Activated CD8-positive, alpha-beta memory T cell treated with anti-CD3 and anti-CD28 coated beads, Interleukin-2, amount 10 ng/mL, durations not matched to agents 7 days and 5 days (primary cell): ENCODE data around the gene SBK2. TPM values are rescaled to one million over a fixed set of nuclear protein-coding genes. Genes with fewer than 3 reads are reported as not detected.

ENCODE experiments used
- ATAC-seq: fragments of 150-1000 bp; cut with Tn5 transposase; one replicate; pipeline ENCODE4 v1.10.0; 2021; ENCODE audit warnings: moderate library complexity
- CTCF ChIA-PET: fragments of 350-600 bp; sonication (Branson Sonifier 250); formaldehyde crosslinking; loops from one replicate; lab custom pipeline; 2021; ENCODE audit warnings: antibody characterized with exemption; lab: Charles Lee
- DNase-seq: peaks from one replicate; pipeline ENCODE4 v3.0.0-alpha.2; 2020
- H3K27ac Mint-ChIP-seq: one replicate; pipeline ENCODE4 v1.8.0; 2021; ENCODE audit warnings: mild to moderate bottlenecking, mixed read lengths
- H3K27me3 Mint-ChIP-seq: one replicate; pipeline ENCODE4 v1.8.0; 2021; ENCODE audit warnings: mixed read lengths
- H3K36me3 Mint-ChIP-seq: one replicate; pipeline ENCODE4 v1.8.0; 2021; ENCODE audit warnings: mild to moderate bottlenecking, mixed read lengths
- H3K4me1 Mint-ChIP-seq: one replicate; pipeline ENCODE4 v1.8.0; 2021; ENCODE audit warnings: mixed read lengths
- H3K4me3 Mint-ChIP-seq: one replicate; pipeline ENCODE4 v1.8.0; 2021; ENCODE audit warnings: mild to moderate bottlenecking, moderate library complexity, mixed read lengths
- H3K9me3 Mint-ChIP-seq: one replicate; pipeline ENCODE4 v1.8.0; 2022; ENCODE audit warnings: low read depth, mixed read lengths
- total RNA-seq, 2 experiments: library from RNA; stranded (reverse); gene quantifications; one replicate each; pipeline ENCODE4 v1.2.3, GENCODE V29; 2021

Gene SBK2
- total RNA-seq, 2 experiments from 2014 or later = not detected

- CTCF ChIA-PET = interaction anchor here (1.5 to 5.2 kb wide), 2 partner anchors 15 to 22 kb away, joined by 6 to 27 read pairs; no protein-coding TSS in a partner anchor
- H3K9me3 Mint-ChIP-seq = no peaks in the 10 kb centered on the region
- H3K4me1 Mint-ChIP-seq = peaks cover 28% of the 10 kb centered on the region
- peaks cover 2% of the 10 kb centered on the region for H3K36me3 Mint-ChIP-seq
- no peak overlapping the region for H3K4me3 Mint-ChIP-seq
- ATAC-seq (no peak), DNase-seq (no peak)
- H3K27me3 Mint-ChIP-seq = no peaks in the 10 kb centered on the region
- no peak overlapping the region for H3K27ac Mint-ChIP-seq
These were observed 54.6 kb downstream of the SBK2 start for GRCh38 chr19:55482156-55482961.

- no peak for ATAC-seq
- Mint-ChIP-seq H3K9me3 (no peaks in the 10 kb centered on the region), H3K4me1 (peaks cover 31% of the 10 kb centered on the region), H3K27me3 (no peaks in the 10 kb centered on the region), H3K36me3 (peaks cover 2% of the 10 kb centered on the region), H3K27ac (no peak overlapping the region), H3K4me3 (no peak overlapping the region)
- DNase-seq = no peak
- CTCF ChIA-PET = no interaction called here
These were observed 55.2 kb downstream of the SBK2 start for GRCh38 chr19:55481794-55482155.

GRCh38 chr19:55481148-55481793 is 55.7 kb downstream of the SBK2 start:
- no peaks in the 10 kb centered on the region for H3K9me3 Mint-ChIP-seq
- H3K36me3 Mint-ChIP-seq = peaks cover 2% of the 10 kb centered on the region
- DNase-seq (no peak), ATAC-seq (no peak)
- H3K27me3 Mint-ChIP-seq = no peaks in the 10 kb centered on the region
- no peak overlapping the region for H3K27ac Mint-ChIP-seq
- CTCF ChIA-PET = no interaction called here
- no peak overlapping the region for H3K4me3 Mint-ChIP-seq
- H3K4me1 Mint-ChIP-seq = peaks cover 31% of the 10 kb centered on the region

- DNase-seq (no peak), ATAC-seq (no peak)
- Mint-ChIP-seq H3K4me1 (peaks cover 35% of the 10 kb centered on the region), H3K27ac (no peak overlapping the region), H3K36me3 (peaks cover 2% of the 10 kb centered on the region), H3K4me3 (no peak overlapping the region), H3K9me3 (no peaks in the 10 kb centered on the region), H3K27me3 (no peaks in the 10 kb centered on the region)
- CTCF ChIA-PET = interaction anchor here (1.7 to 7.5 kb wide), 2 partner anchors 12 to 25 kb away, joined by 5 to 47 read pairs; no protein-coding TSS in a partner anchor
These were observed 57.3 kb downstream of the SBK2 start for GRCh38 chr19:55479451-55480230.

GRCh38 chr19:55479045-55479444 is 57.9 kb downstream of the SBK2 start:
- ATAC-seq (no peak), DNase-seq (no peak)
- H3K4me1 Mint-ChIP-seq = peaks cover 34% of the 10 kb centered on the region
- peak overlapping the region; percentile 29 for H3K4me3 Mint-ChIP-seq
- H3K27me3 Mint-ChIP-seq = no peaks in the 10 kb centered on the region
- H3K27ac Mint-ChIP-seq = no peak overlapping the region
- peaks cover 2% of the 10 kb centered on the region for H3K36me3 Mint-ChIP-seq
- CTCF ChIA-PET = interaction anchor here (1.7 to 7.5 kb wide), 2 partner anchors 11 to 25 kb away, joined by 5 to 47 read pairs; no protein-coding TSS in a partner anchor
- H3K9me3 Mint-ChIP-seq = no peaks in the 10 kb centered on the region

Other genes starting within 250 kb of the SBK2 start
- gene TMEM150B, start 211.8 kb downstream of the SBK2 start, total RNA-seq = 1 to 10 TPM; 1.2 to 2.4 TPM
- gene KMT5C, start 197.3 kb downstream of the SBK2 start, total RNA-seq = 10 to 100 TPM; 26.4 to 35.3 TPM
- 1 to 10 TPM in 1 of 2 experiments, under 1 TPM in 1; 0.19 to 2.0 TPM for gene COX6B2, start 182.4 kb downstream of the SBK2 start, total RNA-seq
- not detected for gene GARIN5B, start 173.9 kb downstream of the SBK2 start, total RNA-seq
- gene IL11, start 166.7 kb downstream of the SBK2 start, total RNA-seq = under 1 TPM; 0.50 to 0.68 TPM
- not detected for gene TMEM190, start 160.3 kb downstream of the SBK2 start, total RNA-seq
- gene TMEM238, start 152.8 kb downstream of the SBK2 start, total RNA-seq = 10 to 100 TPM; 14.1 to 23.0 TPM
- 1,000 to 10,000 TPM; 2,244 to 2,759 TPM for gene RPL28, start 151.2 kb downstream of the SBK2 start, total RNA-seq
- 100 to 1,000 TPM; 311 to 421 TPM for gene UBE2S, start 129.3 kb downstream of the SBK2 start, total RNA-seq
- not detected for gene SHISA7, start 93.8 kb downstream of the SBK2 start, total RNA-seq
- gene ISOC2, start 75.5 kb downstream of the SBK2 start, total RNA-seq = 10 to 100 TPM; 28.2 to 35.7 TPM
- not detected for gene C19orf85, start 72.4 kb downstream of the SBK2 start, total RNA-seq
- gene ZNF628, start 60.5 kb downstream of the SBK2 start, total RNA-seq = 1 to 10 TPM; 8.8 to 8.9 TPM
- 10 to 100 TPM; 14.6 to 23.2 TPM for gene NAT14, start 51.9 kb downstream of the SBK2 start, total RNA-seq
- under 1 TPM; 0.68 to 0.79 TPM for gene SSC5D, start 48.7 kb downstream of the SBK2 start, total RNA-seq
- not detected for gene SBK3, start 8.4 kb upstream of the SBK2 start, total RNA-seq
- gene ZNF579, start 43.7 kb upstream of the SBK2 start, total RNA-seq = 1 to 10 TPM; 5.6 to 7.5 TPM
- gene FIZ1, start 62.4 kb upstream of the SBK2 start, total RNA-seq = 10 to 100 TPM; 13.0 to 15.7 TPM
- gene ZNF524, start 63.2 kb upstream of the SBK2 start, total RNA-seq = 10 to 100 TPM; 26.5 to 30.2 TPM
- 10 to 100 TPM; 14.4 to 16.7 TPM for gene ZNF865, start 68.5 kb upstream of the SBK2 start, total RNA-seq
- 1 to 10 TPM; 5.1 to 7.3 TPM for gene ZNF784, start 87.4 kb upstream of the SBK2 start, total RNA-seq
- gene ZNF580, start 103.9 kb upstream of the SBK2 start, total RNA-seq = 10 to 100 TPM; 33.1 to 33.7 TPM
- gene ZNF581, start 106.5 kb upstream of the SBK2 start, total RNA-seq = 10 to 100 TPM; 23.7 to 25.4 TPM
- 1 to 10 TPM; 5.9 TPM for gene CCDC106, start 111.1 kb upstream of the SBK2 start, total RNA-seq
- 100 to 1,000 TPM; 284 to 324 TPM for gene U2AF2, start 117.9 kb upstream of the SBK2 start, total RNA-seq
- 10 to 100 TPM; 55.7 to 63.7 TPM for gene EPN1, start 138.1 kb upstream of the SBK2 start, total RNA-seq
- not detected for gene NLRP9, start 201.3 kb upstream of the SBK2 start, total RNA-seq
- gene RFPL4A, start 222.0 kb upstream of the SBK2 start, total RNA-seq = not detected
- gene RFPL4AL1, start 232.0 kb upstream of the SBK2 start, total RNA-seq = not detected